Adipocyte (in vitro differentiated cells): ENCODE data around the gene LAD1.
A peak's percentile ranks its signal among the peaks of the same experiment; 100 is the strongest.

Experiments
- DNase-seq: peaks from one replicate; pipeline ENCODE4 v3.0.0-alpha.2; 2015; ENCODE audit warnings: low read depth
- H3K27me3 ChIP-seq: replicated peaks from 2 replicates; pipeline ENCODE4 v1.7.0; 2013; ENCODE audit warnings: mild to moderate bottlenecking, low read length, moderate library complexity; ENCODE audit not compliant: control insufficient read depth, insufficient read depth
- H3K36me3 ChIP-seq: 2 replicates; pipeline ENCODE4 v1.7.0; 2013; ENCODE audit warnings: low read length, mild to moderate bottlenecking, moderate library complexity; ENCODE audit not compliant: control insufficient read depth, insufficient read depth, severe bottlenecking
- H3K4me1 ChIP-seq: 2 replicates; pipeline ENCODE4 v1.7.0; 2013; ENCODE audit warnings: mild to moderate bottlenecking, low read length, moderate library complexity; ENCODE audit not compliant: control insufficient read depth, insufficient read depth
- H3K4me3 ChIP-seq: 2 replicates; pipeline ENCODE4 v1.7.0; 2013; ENCODE audit warnings: mild to moderate bottlenecking, low read length, moderate library complexity
- H3K9ac ChIP-seq: 2 replicates; pipeline ENCODE4 v1.7.0; 2013; ENCODE audit warnings: mild to moderate bottlenecking, low read length, moderate library complexity
- H3K9me3 ChIP-seq: 2 replicates; pipeline ENCODE4 v1.7.0; 2013; ENCODE audit warnings: mild to moderate bottlenecking, low read length, moderate library complexity; ENCODE audit not compliant: control insufficient read depth

LAD1 gene

DNA sequence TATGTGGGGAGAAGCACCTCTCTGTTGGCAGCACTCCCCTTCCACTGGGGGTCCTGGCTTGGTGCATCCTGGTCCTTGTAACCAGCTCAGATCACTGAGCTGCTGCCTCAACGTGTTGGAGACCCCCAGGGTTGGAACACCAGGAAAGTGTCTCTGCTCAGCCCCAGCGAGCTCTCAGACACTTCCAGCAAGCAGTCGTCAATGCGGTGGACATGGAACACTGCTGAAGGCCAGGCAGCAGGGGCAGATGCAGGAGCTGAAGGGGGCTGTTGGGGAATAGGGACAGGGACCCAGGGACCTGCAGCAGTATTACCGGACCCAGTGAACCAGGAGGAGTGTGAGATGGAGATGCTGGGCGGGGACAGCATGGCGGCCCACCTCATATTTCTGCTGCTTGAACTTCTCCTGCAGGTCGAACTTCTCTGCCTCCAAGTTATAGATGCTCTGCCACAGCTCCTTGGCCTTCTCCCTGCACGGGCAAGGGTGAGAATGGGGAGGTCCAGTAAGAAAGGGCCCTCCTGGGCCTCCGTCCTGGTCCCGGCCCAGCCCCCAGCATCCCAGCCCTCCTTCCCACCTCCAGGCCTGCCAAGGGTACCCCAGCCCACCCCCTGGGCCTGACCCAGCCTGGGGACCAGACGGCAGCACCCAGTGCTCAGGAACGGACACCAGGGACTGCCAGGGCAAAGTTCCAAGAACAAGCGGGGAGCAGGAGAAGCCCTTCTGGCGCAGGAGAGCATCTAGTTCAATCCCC is 38.0 kb downstream of the LAD1 start:
- DNase-seq: no peak
- no peak overlapping the region for H3K4me3 ChIP-seq
- H3K9me3 ChIP-seq: no peaks in the 10 kb centered on the region
- no peak overlapping the region for H3K9ac ChIP-seq
- H3K4me1 ChIP-seq: no peaks in the 10 kb centered on the region
- H3K36me3 ChIP-seq: no peaks in the 10 kb centered on the region
- peaks cover 57% of the 10 kb centered on the region for H3K27me3 ChIP-seq

DNA sequence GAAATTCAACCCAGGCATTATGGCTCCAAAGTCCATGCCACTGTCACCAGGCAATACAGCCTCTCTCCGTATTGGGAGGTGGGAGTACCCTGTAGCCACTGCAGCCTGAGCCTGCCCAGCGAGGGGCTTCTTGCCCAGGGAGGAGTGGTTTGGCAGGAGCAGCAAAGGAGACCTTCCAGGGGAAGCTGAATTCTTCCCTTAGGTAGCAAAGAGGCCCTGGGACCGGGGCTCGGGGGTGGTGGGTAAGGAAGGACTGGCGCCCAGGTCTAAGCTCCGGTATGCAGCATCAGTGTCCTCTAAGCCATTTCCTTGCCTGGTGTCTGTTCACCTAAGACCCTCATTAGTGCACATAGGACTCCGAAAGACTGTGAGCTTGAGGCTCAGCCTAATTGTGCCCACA is 38.6 kb downstream of the LAD1 start:
- no peak overlapping the region for H3K9ac ChIP-seq
- H3K36me3 ChIP-seq: no peaks in the 10 kb centered on the region
- H3K9me3 ChIP-seq: no peaks in the 10 kb centered on the region
- no peaks in the 10 kb centered on the region for H3K4me1 ChIP-seq
- no peak for DNase-seq
- peaks cover 56% of the 10 kb centered on the region for H3K27me3 ChIP-seq
- no peak overlapping the region for H3K4me3 ChIP-seq

DNA sequence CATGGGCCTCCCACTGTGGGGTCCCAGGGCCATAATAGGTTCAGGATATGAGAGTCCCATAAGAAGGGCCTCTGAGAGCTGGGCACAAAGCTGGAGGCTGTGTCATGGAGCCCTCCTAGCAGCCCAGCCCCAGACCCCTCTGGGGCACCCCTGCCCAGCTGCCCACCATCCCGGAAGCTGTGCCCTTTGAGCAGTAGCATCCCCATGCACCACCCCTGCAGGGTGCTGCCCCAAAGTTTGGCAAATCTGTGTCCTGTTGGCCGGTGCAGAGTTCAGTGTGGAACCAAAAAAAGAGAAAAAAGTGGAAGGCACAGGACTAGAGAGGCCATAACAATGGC is 39.3 kb downstream of the LAD1 start:
- Histone ChIP-seq H3K4me1 (no peaks in the 10 kb centered on the region), H3K9me3 (no peaks in the 10 kb centered on the region), H3K36me3 (no peaks in the 10 kb centered on the region), H3K4me3 (no peak overlapping the region), H3K27me3 (peaks cover 53% of the 10 kb centered on the region), H3K9ac (no peak overlapping the region)
- no peak for DNase-seq

DNA sequence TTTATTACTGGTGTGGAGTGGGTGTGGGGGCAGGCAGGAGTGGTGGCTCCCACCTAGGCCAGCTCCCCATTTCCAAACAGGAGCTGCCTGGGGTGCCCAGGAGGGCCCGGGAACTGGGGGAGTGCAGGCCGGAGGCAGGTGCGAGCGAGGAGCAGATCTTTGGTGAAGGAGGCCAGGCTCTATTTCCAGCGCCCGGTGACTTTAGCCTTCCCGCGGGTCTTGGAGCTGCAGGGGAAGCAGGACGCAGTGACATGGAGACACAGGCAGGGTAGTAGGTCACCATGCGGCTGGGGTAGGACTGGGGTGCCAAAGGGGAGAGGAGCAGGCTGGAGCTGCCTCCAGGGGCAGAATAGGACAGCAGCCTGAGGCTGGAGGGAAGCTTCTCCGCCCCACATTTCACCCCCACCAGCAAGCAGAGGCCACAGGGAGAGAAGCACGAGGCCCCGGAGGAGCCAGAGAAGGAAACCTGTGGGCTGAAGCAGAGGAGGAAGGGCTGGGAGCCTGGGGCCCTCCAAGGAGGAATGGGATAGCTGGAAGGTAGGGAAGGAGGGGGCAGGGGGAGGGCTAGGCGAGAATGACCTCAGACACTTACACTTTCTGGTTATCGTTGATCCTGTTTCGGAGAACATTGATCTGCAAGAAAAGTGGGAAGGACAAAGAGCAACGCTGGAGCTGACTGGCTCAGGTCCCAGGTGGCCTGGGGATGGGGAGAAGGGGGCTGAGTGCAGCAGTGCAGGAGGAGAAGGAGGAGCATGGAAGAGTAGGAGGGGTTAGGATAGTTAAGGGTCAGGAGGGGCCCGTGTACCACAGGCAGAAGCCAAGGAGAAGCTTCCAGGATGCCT is 39.9 kb downstream of the LAD1 start:
- no peak for DNase-seq
- no peak overlapping the region for H3K4me3 ChIP-seq
- H3K9me3 ChIP-seq: no peaks in the 10 kb centered on the region
- H3K36me3 ChIP-seq: no peaks in the 10 kb centered on the region
- H3K9ac ChIP-seq: no peak overlapping the region
- peaks cover 57% of the 10 kb centered on the region for H3K27me3 ChIP-seq
- H3K4me1 ChIP-seq: no peaks in the 10 kb centered on the region

DNA sequence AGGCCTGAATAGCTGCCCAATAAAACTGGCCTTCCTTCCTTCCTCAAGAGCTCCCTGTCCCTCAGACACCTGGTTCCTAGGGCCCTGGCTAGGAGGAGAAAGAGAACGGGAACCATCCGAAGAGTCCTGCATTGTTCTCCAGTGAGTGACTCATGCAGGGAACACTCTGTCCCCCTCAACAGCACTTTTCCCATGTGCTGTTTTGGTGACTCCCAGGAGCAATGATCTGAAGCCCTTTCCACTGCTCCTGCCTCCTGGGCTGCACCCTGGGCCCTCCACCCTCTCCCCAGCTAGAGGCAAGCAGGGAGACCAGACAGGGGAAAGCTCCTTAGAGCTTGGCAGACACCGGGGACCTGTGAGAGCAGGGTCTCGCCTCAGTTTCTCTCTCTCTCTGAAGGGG is 40.5 kb downstream of the LAD1 start:
- DNase-seq: peak; percentile 48
- H3K27me3 ChIP-seq: peaks cover 63% of the 10 kb centered on the region
- no peak overlapping the region for H3K9ac ChIP-seq
- no peaks in the 10 kb centered on the region for H3K36me3 ChIP-seq
- no peak overlapping the region for H3K4me3 ChIP-seq
- H3K9me3 ChIP-seq: no peaks in the 10 kb centered on the region
- no peaks in the 10 kb centered on the region for H3K4me1 ChIP-seq

DNA sequence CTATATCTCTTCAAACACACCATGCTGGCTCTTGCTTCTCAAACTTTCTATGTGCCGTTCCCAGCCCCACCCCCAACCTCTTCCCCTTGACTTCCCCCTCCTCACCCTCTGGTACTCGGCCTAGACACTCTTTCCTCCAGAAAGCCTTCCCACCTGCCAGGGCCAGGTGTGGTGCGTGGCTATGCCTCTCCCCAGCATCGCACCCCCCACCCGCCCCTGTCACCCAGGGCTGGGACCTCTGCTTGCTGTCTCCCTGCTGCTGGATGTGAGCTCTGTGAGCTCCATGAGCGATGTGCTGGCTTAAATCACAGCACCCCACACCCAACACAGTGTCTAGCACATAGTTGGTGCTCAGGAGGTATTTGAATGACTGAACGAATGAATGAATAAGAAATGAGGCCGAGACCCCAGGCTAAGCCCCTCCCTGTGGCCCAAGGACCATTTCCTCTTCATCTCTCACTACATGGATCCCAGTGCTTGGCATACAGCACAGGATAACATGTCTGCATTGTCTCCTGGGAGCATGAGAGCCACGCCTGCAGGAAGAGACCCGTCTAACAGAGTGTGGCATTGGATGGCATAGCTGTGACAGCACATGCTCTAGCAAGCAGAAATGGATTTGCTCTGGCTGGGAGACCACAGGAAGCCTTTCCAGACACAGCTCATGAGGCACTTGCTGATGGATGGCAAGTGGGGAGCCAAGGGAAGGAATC is 41.3 kb downstream of the LAD1 start:
- H3K4me1 ChIP-seq: no peaks in the 10 kb centered on the region
- no peak for DNase-seq

DNA sequence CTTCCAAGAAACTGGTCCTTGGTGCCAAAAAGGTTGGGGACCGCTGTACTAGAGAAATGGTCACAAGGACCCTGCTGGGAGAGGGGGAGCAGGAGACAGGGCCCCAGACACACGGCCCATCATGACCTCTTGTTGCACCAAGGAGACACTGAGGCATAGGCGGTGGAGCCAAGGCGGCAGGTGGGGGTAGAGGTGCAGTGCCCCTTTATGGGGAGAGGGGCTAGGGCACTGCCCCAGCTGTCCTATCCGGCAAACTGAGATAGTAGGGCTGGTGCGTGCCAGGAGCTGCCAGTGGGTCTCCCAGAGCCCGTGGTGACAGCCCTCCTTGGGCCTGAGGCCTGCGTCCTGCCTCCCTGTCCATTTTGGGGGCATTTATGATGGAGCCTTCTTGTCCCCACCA is 41.9 kb downstream of the LAD1 start:
- Histone ChIP-seq H3K4me1 (no peaks in the 10 kb centered on the region), H3K9me3 (no peaks in the 10 kb centered on the region), H3K9ac (no peak overlapping the region), H3K36me3 (no peaks in the 10 kb centered on the region), H3K4me3 (no peak overlapping the region), H3K27me3 (peaks cover 63% of the 10 kb centered on the region)
- DNase-seq: no peak

More for the DNA sequence above, 41.3 kb downstream of the LAD1 start:
- Histone ChIP-seq H3K9me3 (no peaks in the 10 kb centered on the region), H3K9ac (no peak overlapping the region), H3K4me3 (no peak overlapping the region), H3K36me3 (no peaks in the 10 kb centered on the region), H3K27me3 (peaks cover 63% of the 10 kb centered on the region)

DNA sequence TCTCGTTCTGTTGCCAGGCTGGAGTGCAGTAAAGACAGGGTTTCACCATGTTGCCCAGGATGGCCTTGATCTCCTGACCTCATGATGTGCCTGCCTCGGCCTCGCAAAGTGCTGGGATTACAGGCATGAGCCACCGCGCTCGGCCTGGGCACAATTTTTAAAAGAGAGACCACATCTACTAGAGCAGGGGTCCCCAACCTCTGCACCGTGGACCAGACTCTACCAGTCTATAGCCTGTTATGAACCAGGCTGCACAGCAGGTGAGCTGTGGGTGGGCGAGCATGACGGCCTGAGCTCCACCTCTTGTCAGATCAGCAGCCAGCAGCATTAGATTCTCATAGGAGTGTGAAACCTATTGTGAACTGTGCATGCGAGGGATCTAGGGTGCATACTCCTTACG is 42.4 kb downstream of the LAD1 start:
- Histone ChIP-seq H3K27me3 (peaks cover 65% of the 10 kb centered on the region), H3K9ac (no peak overlapping the region), H3K36me3 (no peaks in the 10 kb centered on the region), H3K4me3 (no peak overlapping the region), H3K4me1 (no peaks in the 10 kb centered on the region), H3K9me3 (no peaks in the 10 kb centered on the region)
- DNase-seq: no peak

DNA sequence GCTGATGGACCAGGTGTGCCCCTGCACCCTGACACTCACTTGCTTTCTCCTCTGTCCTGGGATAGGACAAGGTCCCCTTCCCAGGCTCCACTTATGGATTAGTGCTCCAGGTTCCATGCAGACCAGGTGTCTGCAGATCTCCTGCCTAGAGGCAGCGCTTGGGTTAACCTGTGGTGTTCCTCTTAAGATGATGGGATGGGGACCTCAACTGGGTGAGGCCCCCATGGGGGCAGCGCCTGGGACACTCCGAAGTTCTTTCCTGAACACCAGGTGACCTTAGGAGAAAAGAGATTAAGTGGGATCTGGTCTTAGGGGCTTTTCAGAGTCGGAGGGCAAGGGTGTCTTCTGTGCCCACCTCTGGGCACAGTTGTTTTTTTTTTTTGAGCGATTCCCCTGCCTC is 42.9 kb downstream of the LAD1 start:
- DNase-seq: no peak
- Histone ChIP-seq H3K9me3 (no peaks in the 10 kb centered on the region), H3K9ac (no peak overlapping the region), H3K4me3 (no peak overlapping the region), H3K4me1 (no peaks in the 10 kb centered on the region), H3K27me3 (peaks cover 70% of the 10 kb centered on the region), H3K36me3 (no peaks in the 10 kb centered on the region)

DNA sequence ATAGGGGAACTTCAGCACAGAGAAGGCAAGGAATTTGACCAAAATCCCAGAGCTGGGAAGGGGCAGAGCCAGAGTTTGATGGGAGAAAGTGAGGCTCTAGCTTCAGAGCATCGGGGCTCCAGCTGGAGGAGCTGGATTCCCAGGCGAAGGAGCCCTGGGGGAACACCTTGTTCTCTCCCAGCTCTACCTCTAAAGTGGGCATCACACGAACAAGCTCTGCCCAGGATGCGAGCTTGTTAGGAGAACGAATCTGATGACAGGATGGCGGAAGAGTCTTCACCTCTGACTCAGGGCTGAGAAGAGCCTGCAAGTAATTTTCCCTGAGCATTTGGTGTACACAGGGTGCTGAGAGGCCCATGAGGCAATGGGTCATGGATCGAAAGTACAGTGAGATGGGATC is 43.7 kb downstream of the LAD1 start:
- no peak overlapping the region for H3K9ac ChIP-seq
- H3K4me1 ChIP-seq: no peaks in the 10 kb centered on the region
- H3K36me3 ChIP-seq: no peaks in the 10 kb centered on the region
- peaks cover 65% of the 10 kb centered on the region for H3K27me3 ChIP-seq
- no peaks in the 10 kb centered on the region for H3K9me3 ChIP-seq
- DNase-seq: no peak
- H3K4me3 ChIP-seq: no peak overlapping the region

DNA sequence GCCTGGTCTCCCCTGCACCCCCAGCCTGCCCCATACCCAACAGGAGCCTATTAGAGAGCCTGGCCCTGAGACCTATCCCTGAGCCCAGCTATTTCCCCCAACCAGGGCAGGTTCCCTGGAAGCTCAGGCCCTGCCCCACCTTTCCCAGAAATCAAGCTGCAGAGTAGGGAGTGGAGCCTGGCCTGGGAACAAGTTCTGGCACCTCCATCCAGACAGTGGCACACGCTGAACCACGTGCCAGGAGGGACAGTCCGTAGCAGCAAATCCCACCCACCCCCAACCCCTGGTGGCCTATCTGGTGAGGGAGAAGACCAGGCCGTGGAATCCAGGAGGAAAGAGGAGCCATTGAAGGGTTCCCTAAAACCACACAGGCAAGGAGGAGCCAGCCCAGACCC is 44.2 kb downstream of the LAD1 start:
- no peak overlapping the region for H3K4me3 ChIP-seq
- no peak overlapping the region for H3K9ac ChIP-seq
- no peaks in the 10 kb centered on the region for H3K4me1 ChIP-seq
- DNase-seq: no peak
- H3K36me3 ChIP-seq: no peaks in the 10 kb centered on the region
- H3K9me3 ChIP-seq: no peaks in the 10 kb centered on the region
- H3K27me3 ChIP-seq: peaks cover 62% of the 10 kb centered on the region
